Raji (cell line): Measurements from ENCODE around the gene CASP12.

ENCODE experiments used
- POLR2A ChIP-seq: IDR thresholded peaks from 2 replicates; pipeline ENCODE4 v1.6.1; 2011; ENCODE audit warnings: low read depth, low read length, control low read depth; ENCODE audit not compliant: insufficient read depth

CASP12 gene

GRCh38 chr11:104856607-104857006, 41.7 kb downstream of the CASP12 start:
- no peak for TF ChIP-seq POLR2A

GRCh38 chr11:104855965-104856364, 42.3 kb downstream of the CASP12 start:
- TF ChIP-seq POLR2A, result no peak

- no peak for TF ChIP-seq POLR2A
These were observed 45.0 kb downstream of the CASP12 start for GRCh38 chr11:104853276-104853675.

GRCh38 chr11:104852811-104853210, 45.4 kb downstream of the CASP12 start:
- no peak for TF ChIP-seq POLR2A

- no peak for TF ChIP-seq POLR2A
These were observed 52.0 kb downstream of the CASP12 start for GRCh38 chr11:104846216-104846615.

GRCh38 chr11:104844451-104844850, 53.8 kb downstream of the CASP12 start:
- TF ChIP-seq POLR2A, result no peak

- no peak for TF ChIP-seq POLR2A
These were observed 55.0 kb downstream of the CASP12 start for GRCh38 chr11:104843150-104843836.

- TF ChIP-seq POLR2A, result no peak
These were observed 56.2 kb downstream of the CASP12 start for GRCh38 chr11:104841973-104842525.

- no peak for TF ChIP-seq POLR2A
These were observed 57.1 kb downstream of the CASP12 start for GRCh38 chr11:104841185-104841584.

- no peak for TF ChIP-seq POLR2A
These were observed 60.2 kb downstream of the CASP12 start for GRCh38 chr11:104837969-104838639.

- no peak for TF ChIP-seq POLR2A
These were observed 61.6 kb downstream of the CASP12 start for GRCh38 chr11:104836691-104837090.
